GM18867 (cell line): Measurements from ENCODE around the gene PISD.

Experiments used
- ATAC-seq: cut with Tn5 transposase; IDR thresholded peaks from one replicate; pipeline ENCODE4 v1.9.1; 2021; ENCODE audit warnings: mild to moderate bottlenecking, moderate library complexity; ENCODE audit not compliant: unreplicated experiment

Gene PISD

GRCh38 chr22:31652911-31653684 is 8.9 kb downstream of the PISD start:
- no peak for ATAC-seq

DNA sequence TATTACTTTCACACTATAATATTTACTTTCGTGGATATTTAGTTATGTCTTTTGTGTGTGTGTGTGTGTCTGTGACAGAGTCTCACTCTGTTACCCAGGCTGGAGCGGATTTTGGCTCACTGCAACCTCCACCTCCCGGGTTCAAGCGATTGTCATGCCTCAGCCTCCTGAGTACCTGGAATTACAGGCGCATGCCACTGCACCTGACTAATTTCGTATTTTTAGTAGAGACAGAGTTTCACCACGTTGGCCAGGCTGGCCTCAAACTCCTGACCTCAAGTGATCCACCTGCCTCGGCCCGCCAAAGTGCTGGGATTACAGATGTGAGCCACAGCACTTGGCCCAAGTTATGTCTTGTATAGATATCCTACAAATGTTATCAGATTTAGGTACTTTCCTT is 9.9 kb downstream of the PISD start:
- no peak for ATAC-seq

- no peak for ATAC-seq
Observed at GRCh38 chr22:31651664-31652063, 10.4 kb downstream of the PISD start.

DNA sequence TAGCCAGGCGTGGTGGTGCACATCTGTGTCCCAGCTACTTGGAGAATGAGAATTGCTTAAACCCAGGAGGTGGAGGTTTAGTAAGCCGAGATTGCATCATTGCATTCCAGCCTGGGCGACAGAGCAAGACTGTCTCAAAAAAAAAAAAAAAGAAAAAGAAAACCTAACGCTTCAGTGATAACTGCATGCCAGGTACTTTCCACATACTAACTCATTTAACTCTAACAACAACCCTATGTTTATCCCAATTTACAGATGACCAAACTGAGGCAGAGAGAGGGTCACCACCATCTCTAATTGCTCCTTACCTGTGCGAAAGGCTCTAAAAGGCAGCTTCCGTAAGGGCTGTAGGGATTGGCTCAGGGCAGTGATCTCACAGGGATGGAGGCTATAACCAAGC is 11.6 kb downstream of the PISD start:
- ATAC-seq, result no peak

- ATAC-seq, result no peak
Observed at GRCh38 chr22:31647523-31648320, 14.3 kb downstream of the PISD start.

- no peak for ATAC-seq
Observed at GRCh38 chr22:31647066-31647465, 14.9 kb downstream of the PISD start.

DNA sequence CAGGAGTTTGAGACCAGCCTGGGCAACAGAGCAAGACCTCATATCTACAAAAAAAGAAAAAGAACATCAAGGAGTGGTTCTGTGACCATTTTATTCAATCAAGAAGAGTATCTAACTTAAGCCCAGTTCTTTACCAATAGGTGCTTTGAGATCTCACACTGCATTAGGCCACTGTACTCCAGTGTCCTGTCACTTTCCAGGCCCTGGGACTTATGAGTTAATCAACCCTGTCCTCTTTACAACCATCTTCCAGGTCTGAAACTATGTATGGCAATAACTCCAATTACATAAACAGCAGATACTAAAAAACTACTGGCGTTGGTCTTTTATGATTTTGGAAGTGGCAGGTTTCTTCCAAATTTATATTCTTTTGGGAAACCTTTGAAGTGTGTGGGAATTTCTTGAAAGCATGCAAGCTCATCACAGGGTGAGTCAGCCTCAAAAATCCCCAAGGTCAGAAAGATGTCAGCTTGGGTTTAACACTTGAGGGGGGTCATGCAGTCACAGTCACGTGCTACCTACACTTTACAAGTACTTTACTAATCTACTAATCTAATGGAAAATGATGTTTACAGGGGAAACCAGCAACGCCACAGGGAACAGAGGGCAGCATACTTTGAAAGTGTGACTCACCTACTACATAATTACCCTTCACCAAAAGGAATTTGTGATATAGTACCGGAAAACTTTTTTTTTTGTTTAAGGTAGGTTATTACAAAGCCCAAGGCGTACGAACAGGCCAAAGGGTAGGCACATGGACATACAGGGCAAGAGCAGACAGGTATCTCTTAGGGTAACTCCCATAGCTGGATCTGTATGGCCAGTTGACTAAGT is 15.6 kb downstream of the PISD start:
- peak; percentile 51 for ATAC-seq

DNA sequence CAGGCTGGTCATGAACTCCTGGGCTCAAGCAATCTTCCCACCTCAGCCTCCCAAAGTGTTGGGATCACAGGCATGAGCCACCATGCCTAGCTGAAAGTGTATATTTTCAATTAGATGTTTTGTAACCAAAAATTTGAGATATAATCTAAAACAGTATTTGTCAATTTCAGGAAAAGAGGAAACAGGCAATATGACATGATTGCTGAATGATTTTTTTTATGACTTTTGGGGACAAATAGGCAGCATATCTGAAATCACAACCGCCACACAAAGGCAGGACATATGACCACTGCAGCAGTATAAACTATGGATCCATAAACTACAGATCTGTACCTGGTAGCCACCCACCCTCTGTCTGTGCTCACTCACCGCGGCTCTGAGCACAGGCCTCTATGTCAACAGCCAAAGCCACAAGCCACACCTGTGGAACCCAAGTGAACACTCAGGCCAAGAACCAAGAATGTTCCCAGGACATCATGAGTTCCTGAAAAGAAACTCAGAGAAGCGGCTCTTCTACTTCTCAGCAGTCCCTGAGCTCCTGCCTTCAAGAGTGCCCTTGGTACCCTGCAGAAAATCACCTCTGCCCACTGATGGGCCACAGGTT is 22.5 kb downstream of the PISD start:
- no peak for ATAC-seq

GRCh38 chr22:31637891-31638618 is 24.0 kb downstream of the PISD start:
- ATAC-seq, result peak; percentile 38

GRCh38 chr22:31637447-31637890 is 24.5 kb downstream of the PISD start:
- peak; percentile 58 for ATAC-seq

GRCh38 chr22:31635638-31636306 is 26.2 kb downstream of the PISD start:
- no peak for ATAC-seq

DNA sequence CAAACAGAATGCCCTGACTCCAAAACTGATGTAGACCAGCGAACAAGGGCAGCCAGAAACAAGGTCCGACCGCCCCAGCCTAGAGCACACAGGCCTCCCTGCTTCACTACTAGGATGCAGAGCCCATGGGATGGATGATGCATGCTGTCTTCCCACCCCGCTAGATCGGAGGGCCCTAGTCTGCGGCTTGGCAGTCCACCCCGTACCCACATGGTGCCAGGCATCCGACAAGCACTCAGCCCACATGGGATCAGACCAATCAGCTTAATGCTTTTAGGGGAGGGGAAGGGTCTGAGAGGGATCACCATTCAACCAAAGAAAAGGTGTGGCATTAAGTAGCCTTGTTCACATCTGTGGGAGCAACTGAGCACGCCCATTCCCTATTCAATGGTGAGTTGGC is 30.6 kb downstream of the PISD start:
- ATAC-seq, result no peak

DNA sequence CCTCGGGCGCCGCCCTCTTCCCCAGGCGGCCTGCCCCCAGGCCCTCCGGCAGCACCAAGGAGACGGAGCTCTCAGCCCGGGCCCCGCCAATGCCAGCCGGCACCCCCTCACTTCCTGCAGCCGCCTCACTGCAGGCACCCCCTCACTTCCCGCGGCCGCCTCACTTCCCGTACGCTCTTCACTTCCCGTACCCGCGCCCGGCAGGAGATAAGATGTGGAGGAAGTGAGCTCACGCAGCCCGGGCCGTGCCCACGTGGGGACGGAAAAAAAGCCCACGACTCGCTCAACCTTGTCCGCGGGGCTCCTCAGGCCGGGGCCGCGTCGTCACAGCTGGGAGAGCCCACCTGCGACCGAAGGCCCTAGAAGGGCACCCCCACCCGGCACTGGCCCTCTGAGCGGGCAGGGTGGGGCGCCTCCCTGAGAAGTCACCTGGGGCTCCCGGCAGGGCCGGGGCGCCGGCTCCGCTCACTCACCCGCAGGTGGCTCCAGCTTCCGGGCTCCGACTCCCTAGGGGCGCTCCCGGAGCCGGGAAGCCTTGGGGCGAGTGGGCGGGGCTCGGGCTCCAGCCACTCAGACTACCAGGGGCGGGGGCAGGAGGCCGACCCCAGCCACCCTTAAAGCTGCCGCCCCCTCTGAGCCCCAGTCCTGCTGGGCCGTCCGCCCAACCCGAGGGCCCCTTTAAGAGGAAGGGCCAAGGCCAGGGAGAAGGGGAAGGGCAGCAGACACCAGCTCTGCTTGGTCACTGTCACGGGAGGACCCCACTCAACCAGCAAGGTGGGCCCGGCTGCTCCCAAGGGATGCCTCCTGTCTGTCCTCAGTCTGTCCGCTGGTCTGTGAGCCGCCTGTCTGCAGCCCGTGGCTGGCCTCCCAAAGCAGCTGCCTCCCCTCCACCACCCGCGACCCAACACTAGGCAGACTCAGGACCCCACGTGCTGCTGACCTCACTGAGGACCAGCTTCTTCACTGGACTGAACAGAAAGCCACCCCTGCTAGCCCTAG is 31.4 kb downstream of the PISD start:
- ATAC-seq, result peak; percentile 48

DNA sequence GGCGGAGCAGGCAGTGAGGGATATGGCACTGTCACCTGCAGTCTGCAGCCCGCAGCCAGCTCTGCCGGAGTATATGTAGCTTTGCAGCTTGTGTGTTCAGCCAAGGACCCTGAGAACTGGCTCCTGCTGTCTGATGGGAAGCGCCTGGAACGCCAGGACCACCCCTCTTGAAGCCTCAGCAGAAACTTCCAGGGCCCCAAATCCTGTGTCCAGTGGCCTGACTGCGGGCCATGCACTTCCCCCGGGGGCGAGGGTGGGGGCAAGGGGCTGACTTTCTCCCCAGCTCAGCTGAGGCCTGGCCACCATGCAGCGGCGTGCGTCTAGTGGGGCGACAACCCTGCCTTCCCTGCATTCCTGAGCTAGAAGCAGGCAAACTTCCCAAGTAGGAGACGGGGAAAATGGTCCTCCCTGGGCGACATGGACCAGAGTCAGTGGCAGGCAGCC is 32.3 kb downstream of the PISD start:
- no peak for ATAC-seq

DNA sequence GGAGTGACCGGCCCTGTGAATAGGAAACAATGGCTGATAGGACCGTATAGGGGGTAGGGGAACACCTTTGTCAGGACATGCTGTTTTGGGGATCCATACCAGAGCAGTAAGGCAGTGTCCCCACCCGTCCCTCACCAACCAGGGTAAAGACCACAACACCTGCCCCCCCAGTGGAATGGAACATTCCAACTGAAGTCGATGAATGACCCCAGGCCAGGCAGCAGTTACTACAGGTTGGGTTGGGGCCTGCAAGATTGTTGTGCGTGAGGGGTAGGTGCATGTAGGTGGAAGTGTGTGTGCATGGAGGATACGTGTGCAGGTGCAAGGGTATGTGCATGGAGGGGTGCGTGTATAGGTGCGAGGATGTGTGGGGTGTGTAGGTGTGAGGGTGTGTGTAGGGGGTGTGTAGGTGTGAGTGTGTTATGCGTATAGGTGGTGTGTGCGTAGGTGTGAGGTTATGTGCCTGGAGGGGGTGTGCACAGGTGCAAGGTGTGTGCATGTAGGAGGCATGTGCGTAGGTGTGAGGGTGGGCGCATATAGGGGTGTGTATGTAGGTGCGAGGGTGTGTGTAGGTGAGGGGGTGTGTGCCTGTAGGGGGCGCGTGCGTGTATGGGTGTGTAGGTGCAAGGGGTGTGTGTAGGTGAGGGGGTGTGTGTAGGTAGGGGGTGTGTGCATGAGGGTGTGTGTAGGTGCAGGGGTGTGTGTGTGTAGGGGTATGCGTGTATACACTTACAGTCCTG is 32.9 kb downstream of the PISD start:
- ATAC-seq, result no peak

DNA sequence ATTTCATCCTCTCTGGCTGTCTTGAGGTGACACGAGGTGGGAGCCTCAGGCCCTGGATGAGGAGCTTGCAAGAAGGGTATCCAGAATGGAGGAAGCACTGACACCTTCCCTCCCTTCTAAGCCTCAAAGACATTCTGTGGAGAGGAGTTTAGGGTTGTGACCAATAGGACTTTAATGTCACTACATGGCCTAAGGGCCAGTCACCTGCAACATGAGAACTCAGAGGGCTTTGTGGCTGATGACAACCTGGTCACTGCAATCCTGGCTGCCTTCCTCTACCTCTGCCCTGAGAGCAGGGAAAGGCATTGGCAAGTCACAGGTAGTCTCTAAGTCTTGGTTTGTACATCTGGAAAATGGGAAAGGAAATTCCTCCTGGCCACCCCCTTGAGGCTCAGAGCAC is 33.7 kb downstream of the PISD start:
- ATAC-seq, result no peak

DNA sequence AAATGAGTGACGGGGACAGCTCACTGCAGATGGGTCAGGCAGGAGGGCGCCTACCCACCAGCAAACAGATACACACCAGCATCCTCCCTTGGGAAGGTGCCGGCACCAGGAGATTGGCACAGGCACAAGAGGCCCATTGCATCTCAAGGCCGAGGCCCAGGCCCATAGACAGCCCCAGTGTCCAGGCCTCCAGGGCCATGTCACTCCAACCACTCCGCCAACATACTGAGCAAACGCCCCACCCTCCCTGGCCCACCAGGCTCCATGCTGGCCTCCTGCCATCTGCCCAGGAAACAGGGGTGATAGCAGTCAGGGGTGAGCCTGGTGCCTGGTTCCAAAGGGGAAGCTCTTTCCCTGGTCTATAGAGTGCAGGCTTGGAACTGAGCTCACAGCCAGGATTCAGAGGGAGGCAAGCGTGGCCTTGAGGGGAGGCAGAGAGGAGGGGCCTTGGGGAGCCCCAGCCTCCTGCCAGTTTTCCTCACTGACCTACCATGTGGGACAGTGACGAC is 34.7 kb downstream of the PISD start:
- ATAC-seq, result no peak
